DOHH2 (cell line): ENCODE results near the gene FKBP5.

Experiments used
- EZH2phosphoT487 ChIP-seq: fragments of 200-600 bp; sonication (generic); IDR thresholded peaks from 2 replicates; pipeline ENCODE4 v1.6.1; 2017; ENCODE audit warnings: borderline replicate concordance, mild to moderate bottlenecking, antibody characterized with exemption, low read length, moderate library complexity, mixed read lengths
- TF ChIP-seq, protein P1 (sequence below): fragments of 200-600 bp; sonication (generic); IDR thresholded peaks from one replicate; pipeline ENCODE4 v1.5.1; 2014; ENCODE audit warnings: antibody characterized with exemption, mild to moderate bottlenecking, low read depth, low read length; ENCODE audit not compliant: poor library complexity, severe bottlenecking

DNA sequence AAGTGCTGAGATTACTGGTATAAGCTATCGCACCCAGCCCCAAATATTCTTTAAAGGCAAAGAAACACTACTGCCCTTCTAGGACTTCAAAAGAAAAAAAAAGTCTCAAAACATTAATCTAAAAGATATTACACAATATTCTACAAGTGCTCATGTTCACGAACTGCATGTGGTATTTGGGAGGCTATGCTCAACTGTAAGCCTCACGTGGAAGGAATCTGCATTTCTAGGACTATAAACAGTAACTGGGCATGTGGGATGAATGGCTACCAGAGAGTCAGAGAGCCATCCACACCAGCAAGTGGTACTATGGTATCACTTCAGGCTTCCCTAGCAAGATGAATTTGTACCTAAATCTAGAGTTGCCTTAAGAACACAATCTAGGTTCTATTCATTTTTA lies 50.0 kb downstream of the FKBP5 start:
- TF ChIP-seq, protein P1, sequence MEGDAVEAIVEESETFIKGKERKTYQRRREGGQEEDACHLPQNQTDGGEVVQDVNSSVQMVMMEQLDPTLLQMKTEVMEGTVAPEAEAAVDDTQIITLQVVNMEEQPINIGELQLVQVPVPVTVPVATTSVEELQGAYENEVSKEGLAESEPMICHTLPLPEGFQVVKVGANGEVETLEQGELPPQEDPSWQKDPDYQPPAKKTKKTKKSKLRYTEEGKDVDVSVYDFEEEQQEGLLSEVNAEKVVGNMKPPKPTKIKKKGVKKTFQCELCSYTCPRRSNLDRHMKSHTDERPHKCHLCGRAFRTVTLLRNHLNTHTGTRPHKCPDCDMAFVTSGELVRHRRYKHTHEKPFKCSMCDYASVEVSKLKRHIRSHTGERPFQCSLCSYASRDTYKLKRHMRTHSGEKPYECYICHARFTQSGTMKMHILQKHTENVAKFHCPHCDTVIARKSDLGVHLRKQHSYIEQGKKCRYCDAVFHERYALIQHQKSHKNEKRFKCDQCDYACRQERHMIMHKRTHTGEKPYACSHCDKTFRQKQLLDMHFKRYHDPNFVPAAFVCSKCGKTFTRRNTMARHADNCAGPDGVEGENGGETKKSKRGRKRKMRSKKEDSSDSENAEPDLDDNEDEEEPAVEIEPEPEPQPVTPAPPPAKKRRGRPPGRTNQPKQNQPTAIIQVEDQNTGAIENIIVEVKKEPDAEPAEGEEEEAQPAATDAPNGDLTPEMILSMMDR: no peak
- TF ChIP-seq EZH2phosphoT487: no peak
